ENCODE data around the gene TRMT2B.

GRCh38 chrX:100984818-100985217 lies 67.1 kb downstream of the TRMT2B start:
- no peak for TF ChIP-seq POLR2A (IDR thresholded peaks at IDR 0.05; ENCODE audit: borderline replicate concordance, extremely low read depth, insufficient read depth, insufficient read length)
- no peak for TF ChIP-seq CTCF (IDR thresholded peaks at IDR 0.05 in 2 of 3, conservative IDR thresholded peaks at IDR 0.05 in 1 of 3; ENCODE audit: borderline replicate concordance in 1 of 3, insufficient read depth in 1 of 3, low read depth in 2 of 3, low read length in 2 of 3)
- no peak for TF ChIP-seq ATF3 (IDR thresholded peaks at IDR 0.05)
- no peak for TF ChIP-seq MAX (IDR thresholded peaks at IDR 0.05)
- TF ChIP-seq FOSL1 (IDR thresholded peaks at IDR 0.05; ENCODE audit: low read depth): no peak
- no peak for TF ChIP-seq EZH2 (IDR thresholded peaks at IDR 0.05)
- no peak for TF ChIP-seq EZH2phosphoT487 (IDR thresholded peaks at IDR 0.05; ENCODE audit: borderline replicate concordance)

Measured in HCT116 (cell line).